ENCODE measurements around the gene GRIA1. TPM values are rescaled to one million over a fixed set of nuclear protein-coding genes. Genes with fewer than 3 reads are reported as not detected.

GRIA1 gene
- polyA plus RNA-seq (2013), result 0.01 TPM in 1 of 2 replicates, not detected in the other

GRCh38 chr5:153490118-153491037 is at the start of gene GRIA1:
TSS of gene GRIA1 (plus strand) at chr5:153490670.
- H4K12ac ChIP-seq (ENCODE audit: low read depth, low read length), result no peak within 1 kb of the TSS
- no peak within 1 kb of the TSS for H2AFZ ChIP-seq (ENCODE audit: insufficient read depth, low read length, poor library complexity)
- no peak within 1 kb of the TSS for H3K18ac ChIP-seq (ENCODE audit: low read length)
- no peak within 1 kb of the TSS for H3K4ac ChIP-seq (ENCODE audit: low read depth, low read length)
- no peak within 1 kb of the TSS for H4K91ac ChIP-seq (ENCODE audit: low read depth, low read length)
- no peak within 1 kb of the TSS for H4K8ac ChIP-seq (ENCODE audit: low read depth, low read length)
- no peak within 1 kb of the TSS for H3K14ac ChIP-seq (ENCODE audit: low read length)
- H3K36me3 ChIP-seq (ENCODE audit: control insufficient read depth in 1 of 2, insufficient read depth in 2 of 2, low read length in 2 of 2), result no peaks in the 10 kb centered on the region
- no peak for DNase-seq
- H3K9me3 ChIP-seq (ENCODE audit: insufficient read depth, low read depth, low read length), result no peaks in the 10 kb centered on the region
- H3K4me1 ChIP-seq (ENCODE audit: control insufficient read depth in 1 of 2, insufficient read depth in 2 of 2, low read length in 2 of 2), result peaks cover 0 to 3% of the 10 kb centered on the region in 2 experiments
- H3K79me2 ChIP-seq (ENCODE audit: control insufficient read depth, insufficient read depth, low read length, poor library complexity), result no peaks in the 10 kb centered on the region
- no peaks in the 10 kb centered on the region for H3K79me1 ChIP-seq (ENCODE audit: low read length)
- no CpG with 5 or more reads among the region's 20 CpGs for WGBS (ENCODE audit: extremely low coverage, insufficient coverage, insufficient read length)
- H2BK120ac ChIP-seq (ENCODE audit: insufficient read depth, low read length, poor library complexity), result no peak within 1 kb of the TSS
- H2BK5ac ChIP-seq (ENCODE audit: low read depth, low read length, poor library complexity), result no peak within 1 kb of the TSS
- H2AK5ac ChIP-seq (ENCODE audit: low read length), result no peak within 1 kb of the TSS
- no peaks in the 10 kb centered on the region for H3K27me3 ChIP-seq (ENCODE audit: insufficient read depth, low read length)
- no peak within 1 kb of the TSS for H2BK12ac ChIP-seq (ENCODE audit: low read length)
- no peak within 1 kb of the TSS for H3K4me3 ChIP-seq (ENCODE audit: low read depth, low read length)
- H3K23ac ChIP-seq (ENCODE audit: low read length), result no peak within 1 kb of the TSS
- no peak within 1 kb of the TSS for H3K9ac ChIP-seq (ENCODE audit: low read length)
- peak within 1 kb of the TSS; percentile 17 for H3K4me2 ChIP-seq (ENCODE audit: low read length)
- no peak within 1 kb of the TSS for H3K27ac ChIP-seq (ENCODE audit: low read depth, low read length)

- no peak overlapping the region for H3K4ac ChIP-seq (ENCODE audit: low read depth, low read length)
- no peak overlapping the region for H4K8ac ChIP-seq (ENCODE audit: low read depth, low read length)
- H3K79me1 ChIP-seq (ENCODE audit: low read length), result no peaks in the 10 kb centered on the region
- H3K9ac ChIP-seq (ENCODE audit: low read length), result no peak overlapping the region
- H2BK5ac ChIP-seq (ENCODE audit: low read depth, low read length, poor library complexity), result no peak overlapping the region
- no peaks in the 10 kb centered on the region for H3K79me2 ChIP-seq (ENCODE audit: control insufficient read depth, insufficient read depth, low read length, poor library complexity)
- H3K36me3 ChIP-seq (ENCODE audit: control insufficient read depth in 1 of 2, insufficient read depth in 2 of 2, low read length in 2 of 2), result no peaks in the 10 kb centered on the region
- no peak overlapping the region for H2BK12ac ChIP-seq (ENCODE audit: low read length)
- DNase-seq, result no peak
- no peak overlapping the region for H4K91ac ChIP-seq (ENCODE audit: low read depth, low read length)
- H4K12ac ChIP-seq (ENCODE audit: low read depth, low read length), result no peak overlapping the region
- no peak overlapping the region for H3K27ac ChIP-seq (ENCODE audit: low read depth, low read length)
- no peak overlapping the region for H2AFZ ChIP-seq (ENCODE audit: insufficient read depth, low read length, poor library complexity)
- no CpG with 5 or more reads among the region's 9 CpGs for WGBS (ENCODE audit: extremely low coverage, insufficient coverage, insufficient read length)
- no peaks in the 10 kb centered on the region for H3K9me3 ChIP-seq (ENCODE audit: insufficient read depth, low read depth, low read length)
- H2BK120ac ChIP-seq (ENCODE audit: insufficient read depth, low read length, poor library complexity), result no peak overlapping the region
- H3K18ac ChIP-seq (ENCODE audit: low read length), result no peak overlapping the region
- no peaks in the 10 kb centered on the region for H3K4me1 ChIP-seq (ENCODE audit: control insufficient read depth in 1 of 2, insufficient read depth in 2 of 2, low read length in 2 of 2)
- H3K14ac ChIP-seq (ENCODE audit: low read length), result no peak overlapping the region
- no peak overlapping the region for H2AK5ac ChIP-seq (ENCODE audit: low read length)
- no peak overlapping the region for H3K4me3 ChIP-seq (ENCODE audit: low read depth, low read length)
- H3K4me2 ChIP-seq (ENCODE audit: low read length), result no peak overlapping the region
- no peaks in the 10 kb centered on the region for H3K27me3 ChIP-seq (ENCODE audit: insufficient read depth, low read length)
- H3K23ac ChIP-seq (ENCODE audit: low read length), result no peak overlapping the region
Observed at GRCh38 chr5:153445875-153446579, 44.4 kb upstream of the GRIA1 start.

- no peak overlapping the region for H3K14ac ChIP-seq (ENCODE audit: low read length)
- H3K27ac ChIP-seq (ENCODE audit: low read depth, low read length), result no peak overlapping the region
- no peaks in the 10 kb centered on the region for H3K79me2 ChIP-seq (ENCODE audit: control insufficient read depth, insufficient read depth, low read length, poor library complexity)
- H3K18ac ChIP-seq (ENCODE audit: low read length), result no peak overlapping the region
- H3K27me3 ChIP-seq (ENCODE audit: insufficient read depth, low read length), result no peaks in the 10 kb centered on the region
- H3K36me3 ChIP-seq (ENCODE audit: control insufficient read depth in 1 of 2, insufficient read depth in 2 of 2, low read length in 2 of 2), result no peaks in the 10 kb centered on the region
- H2BK12ac ChIP-seq (ENCODE audit: low read length), result no peak overlapping the region
- no peak overlapping the region for H2AK5ac ChIP-seq (ENCODE audit: low read length)
- H2BK120ac ChIP-seq (ENCODE audit: insufficient read depth, low read length, poor library complexity), result no peak overlapping the region
- H3K4ac ChIP-seq (ENCODE audit: low read depth, low read length), result no peak overlapping the region
- no peaks in the 10 kb centered on the region for H3K79me1 ChIP-seq (ENCODE audit: low read length)
- H3K4me1 ChIP-seq (ENCODE audit: control insufficient read depth in 1 of 2, insufficient read depth in 2 of 2, low read length in 2 of 2), result no peaks in the 10 kb centered on the region
- H3K4me3 ChIP-seq (ENCODE audit: low read depth, low read length), result no peak overlapping the region
- H2BK5ac ChIP-seq (ENCODE audit: low read depth, low read length, poor library complexity), result no peak overlapping the region
- no peak overlapping the region for H3K9ac ChIP-seq (ENCODE audit: low read length)
- no peak overlapping the region for H4K91ac ChIP-seq (ENCODE audit: low read depth, low read length)
- no CpG with 5 or more reads among the region's 8 CpGs for WGBS (ENCODE audit: extremely low coverage, insufficient coverage, insufficient read length)
- H4K12ac ChIP-seq (ENCODE audit: low read depth, low read length), result no peak overlapping the region
- no peak overlapping the region for H3K23ac ChIP-seq (ENCODE audit: low read length)
- H4K8ac ChIP-seq (ENCODE audit: low read depth, low read length), result no peak overlapping the region
- H3K4me2 ChIP-seq (ENCODE audit: low read length), result no peak overlapping the region
- H3K9me3 ChIP-seq (ENCODE audit: insufficient read depth, low read depth, low read length), result no peaks in the 10 kb centered on the region
- DNase-seq, result peak in 1 of 2 donors; percentile 10
- H2AFZ ChIP-seq (ENCODE audit: insufficient read depth, low read length, poor library complexity), result no peak overlapping the region
Observed at GRCh38 chr5:153447534-153447933, 42.9 kb upstream of the GRIA1 start.

GRCh38 chr5:153456354-153456753 is 34.1 kb upstream of the GRIA1 start:
- Histone ChIP-seq H2AK5ac (ENCODE audit: low read length) (no peak overlapping the region), H4K91ac (ENCODE audit: low read depth, low read length) (no peak overlapping the region), H3K14ac (ENCODE audit: low read length) (no peak overlapping the region), H3K79me1 (ENCODE audit: low read length) (no peaks in the 10 kb centered on the region), H3K4me2 (ENCODE audit: low read length) (no peak overlapping the region), H2BK5ac (ENCODE audit: low read depth, low read length, poor library complexity) (no peak overlapping the region), H3K27ac (ENCODE audit: low read depth, low read length) (no peak overlapping the region), H3K36me3 (ENCODE audit: control insufficient read depth in 1 of 2, insufficient read depth in 2 of 2, low read length in 2 of 2) (no peaks in the 10 kb centered on the region), H3K4me3 (ENCODE audit: low read depth, low read length) (no peak overlapping the region), H3K79me2 (ENCODE audit: control insufficient read depth, insufficient read depth, low read length, poor library complexity) (no peaks in the 10 kb centered on the region), H3K18ac (ENCODE audit: low read length) (no peak overlapping the region), H2AFZ (ENCODE audit: insufficient read depth, low read length, poor library complexity) (no peak overlapping the region), H3K4ac (ENCODE audit: low read depth, low read length) (no peak overlapping the region), H2BK120ac (ENCODE audit: insufficient read depth, low read length, poor library complexity) (no peak overlapping the region), H3K4me1 (ENCODE audit: control insufficient read depth in 1 of 2, insufficient read depth in 2 of 2, low read length in 2 of 2) (no peaks in the 10 kb centered on the region), H3K27me3 (ENCODE audit: insufficient read depth, low read length) (no peaks in the 10 kb centered on the region), H4K8ac (ENCODE audit: low read depth, low read length) (no peak overlapping the region), H2BK12ac (ENCODE audit: low read length) (no peak overlapping the region), H3K23ac (ENCODE audit: low read length) (no peak overlapping the region), H3K9me3 (ENCODE audit: insufficient read depth, low read depth, low read length) (no peaks in the 10 kb centered on the region), H4K12ac (ENCODE audit: low read depth, low read length) (no peak overlapping the region), H3K9ac (ENCODE audit: low read length) (no peak overlapping the region)
- DNase-seq, result peak in 1 of 2 donors; percentile 25
- no CpG with 5 or more reads among the region's 2 CpGs for WGBS (ENCODE audit: extremely low coverage, insufficient coverage, insufficient read length)
